GM19193 (cell line): ENCODE results near the gene SERPINB1.

Experiments used
- POLR2A ChIP-seq: IDR thresholded peaks from 4 replicates; pipeline ENCODE4 v1.6.1; 2011; ENCODE audit not compliant: insufficient read depth, insufficient read length; ENCODE audit errors: extremely low read depth

SERPINB1 gene

GRCh38 chr6:2810092-2810671 is 31.5 kb downstream of the SERPINB1 start:
- TF ChIP-seq POLR2A, result no peak

- TF ChIP-seq POLR2A, result no peak
Measured at GRCh38 chr6:2809015-2809414, 32.6 kb downstream of the SERPINB1 start.

- TF ChIP-seq POLR2A, result no peak
Measured at GRCh38 chr6:2807342-2808090, 34.1 kb downstream of the SERPINB1 start.

- TF ChIP-seq POLR2A, result no peak
Measured at GRCh38 chr6:2806644-2807043, 35.0 kb downstream of the SERPINB1 start.

- no peak for TF ChIP-seq POLR2A
Measured at GRCh38 chr6:2805031-2805430, 36.6 kb downstream of the SERPINB1 start.

GRCh38 chr6:2804516-2804915 is 37.1 kb downstream of the SERPINB1 start:
- no peak for TF ChIP-seq POLR2A

- TF ChIP-seq POLR2A, result no peak
Measured at GRCh38 chr6:2803731-2804429, 37.8 kb downstream of the SERPINB1 start.

GRCh38 chr6:2802521-2803060 is 39.1 kb downstream of the SERPINB1 start:
- TF ChIP-seq POLR2A, result no peak

GRCh38 chr6:2800552-2801316 is 40.9 kb downstream of the SERPINB1 start:
- no peak for TF ChIP-seq POLR2A

- no peak for TF ChIP-seq POLR2A
Measured at GRCh38 chr6:2799936-2800527, 41.6 kb downstream of the SERPINB1 start.

- TF ChIP-seq POLR2A, result no peak
Measured at GRCh38 chr6:2798586-2799134, 43.0 kb downstream of the SERPINB1 start.

GRCh38 chr6:2797564-2798031 is 44.1 kb downstream of the SERPINB1 start:
- TF ChIP-seq POLR2A, result no peak

- TF ChIP-seq POLR2A, result no peak
Measured at GRCh38 chr6:2796861-2797260, 44.8 kb downstream of the SERPINB1 start.

GRCh38 chr6:2795956-2796355 is 45.7 kb downstream of the SERPINB1 start:
- no peak for TF ChIP-seq POLR2A
